ENCODE data around the gene NEK8.
"Not testable (repeated sequence)": the region's sequence is repeated elsewhere in the genome, so short reads cannot be mapped to it uniquely, and the experiment has no call there.

The NEK8 gene

GRCh38 chr17:28726226-28726626 lies 2.4 kb upstream of the NEK8 start, which contains the start of gene TLCD1:
Gene TLCD1, minus strand, starts transcription at chr17:28726233. Its CDS starts 136 bp downstream, at chr17:28726097.
- DNase-seq, result peak in 1 of 2 experiments; percentile 75

GRCh38 chr17:28726627-28727491 lies 1.7 kb upstream of the NEK8 start:
- DNase-seq, result peak; percentile 83 to 91

- DNase-seq, result no peak
Measured at GRCh38 chr17:28729950-28730330, 1.4 kb downstream of the NEK8 start.

- no peak for DNase-seq
Measured at GRCh38 chr17:28733346-28733745, 4.8 kb downstream of the NEK8 start.

- DNase-seq, result no peak
Measured at GRCh38 chr17:28734712-28735241, 6.2 kb downstream of the NEK8 start.

- no peak for DNase-seq
Measured at GRCh38 chr17:28735242-28735722, 6.7 kb downstream of the NEK8 start.

GRCh38 chr17:28735913-28736769 lies 7.6 kb downstream of the NEK8 start:
- not testable (repeated sequence) for DNase-seq

GRCh38 chr17:28737316-28737715 lies 8.7 kb downstream of the NEK8 start:
- DNase-seq, result no peak

- DNase-seq, result no peak
Measured at GRCh38 chr17:28737770-28738679, 9.4 kb downstream of the NEK8 start.

GRCh38 chr17:28738680-28739384 lies 10.2 kb downstream of the NEK8 start:
- DNase-seq, result no peak

- DNase-seq, result no peak
Measured at GRCh38 chr17:28740406-28741357, 12.1 kb downstream of the NEK8 start.

GRCh38 chr17:28741358-28742349 lies 13.1 kb downstream of the NEK8 start:
- DNase-seq, result no peak

GRCh38 chr17:28743243-28744103 lies 14.9 kb downstream of the NEK8 start, which contains the start of gene TRAF4:
Gene TRAF4, plus strand, starts transcription at chr17:28744011. Its CDS starts 102 bp downstream, at chr17:28744113.
- peak; percentile 77 to 86 for DNase-seq

- DNase-seq, result peak in 1 of 2 experiments; percentile 55
Measured at GRCh38 chr17:28744104-28744971, 15.8 kb downstream of the NEK8 start.

- DNase-seq, result no peak
Measured at GRCh38 chr17:28744972-28745785, 16.6 kb downstream of the NEK8 start.
